BJ (cell line): ENCODE measurements around the gene SCIN. TPM values are rescaled to one million over a fixed set of nuclear protein-coding genes. Genes with fewer than 3 reads are reported as not detected.

Experiments used
- CTCF ChIA-PET: fragments of 350-600 bp; formaldehyde crosslinking; extraction: SDS; loops from one replicate; lab custom pipeline; 2021; ENCODE audit warnings: antibody characterized with exemption, inconsistent platforms; lab: Yijun Ruan, JAX
- POLR2A ChIA-PET: fragments of 300-600 bp; sonication (Branson Sonifier 250); formaldehyde crosslinking; extraction: SDS; loops from one replicate; lab custom pipeline; 2021; ENCODE audit warnings: antibody characterized with exemption; lab: Charles Lee
- DNase-seq: peaks from one replicate; pipeline ENCODE4 v3.0.0-alpha.2; 2011; ENCODE audit warnings: low read depth
- H3K27me3 ChIP-seq: 2 replicates; pipeline ENCODE4 v1.6.0; 2011; ENCODE audit warnings: low read length; ENCODE audit not compliant: control insufficient read depth, insufficient read depth
- H3K36me3 ChIP-seq: 2 replicates; pipeline ENCODE4 v1.5.1; 2011; ENCODE audit warnings: low read length; ENCODE audit not compliant: control insufficient read depth, insufficient read depth
- H3K4me3 ChIP-seq: 2 replicates; pipeline ENCODE4 v1.5.1; 2011; ENCODE audit warnings: low read depth, mild to moderate bottlenecking, control low read depth, low read length
- CTCF ChIP-seq: IDR thresholded peaks from 2 replicates; pipeline ENCODE4 v1.5.1; 2011; ENCODE audit warnings: low read depth, mild to moderate bottlenecking, control low read depth, inconsistent platforms, low read length, moderate library complexity; ENCODE audit not compliant: insufficient read depth
- polyA plus RNA-seq: library from polyadenylated mRNA; depleted of rRNA; stranded (reverse); fragments of >200 nt; gene quantifications from 2 replicates; pipeline ENCODE4 v1.2.3, GENCODE V29; 2011

The SCIN gene
- polyA plus RNA-seq, 1 experiment = 0.06 TPM

GRCh38 chr7:12567015-12567414 lies 3.5 kb upstream of the SCIN start:
- no peak for TF ChIP-seq CTCF
- ChIA-PET CTCF (no interaction called here), POLR2A (no interaction called here)
- no peak for DNase-seq
- Histone ChIP-seq H3K27me3 (peaks cover 7% of the 10 kb centered on the region), H3K4me3 (no peak overlapping the region), H3K36me3 (no peaks in the 10 kb centered on the region)

GRCh38 chr7:12569673-12570072 lies 847 bp upstream of the SCIN start:
- Histone ChIP-seq H3K27me3 (peaks cover 7% of the 10 kb centered on the region), H3K36me3 (no peaks in the 10 kb centered on the region), H3K4me3 (no peak overlapping the region)
- POLR2A ChIA-PET = no interaction called here
- CTCF ChIA-PET = interaction anchor here (0.7 kb wide), 1 partner anchor 12 kb away, joined by 3 read pairs; no protein-coding TSS in a partner anchor
- DNase-seq = no peak
- no peak for TF ChIP-seq CTCF

GRCh38 chr7:12570168-12570533 lies 369 bp upstream of the SCIN start:
- DNase-seq = no peak
- ChIA-PET POLR2A (no interaction called here), CTCF (interaction anchor here (0.7 kb wide), 1 partner anchor 12 kb away, joined by 3 read pairs; no protein-coding TSS in a partner anchor)

GRCh38 chr7:12571691-12572090 lies 1.2 kb downstream of the SCIN start:
- ChIA-PET POLR2A (no interaction called here), CTCF (interaction anchor here (1.2 kb wide), 1 partner anchor 9 kb away, joined by 3 read pairs; no protein-coding TSS in a partner anchor)
- H3K27me3 ChIP-seq = peaks cover 7% of the 10 kb centered on the region
- H3K4me3 ChIP-seq = no peak overlapping the region
- TF ChIP-seq CTCF = no peak
- H3K36me3 ChIP-seq = no peaks in the 10 kb centered on the region
- no peak for DNase-seq

More at GRCh38 chr7:12570168-12570533, 369 bp upstream of the SCIN start:
- Histone ChIP-seq H3K4me3 (peak overlapping the region; percentile 28), H3K36me3 (no peaks in the 10 kb centered on the region), H3K27me3 (peaks cover 7% of the 10 kb centered on the region)
- TF ChIP-seq CTCF = no peak

GRCh38 chr7:12572941-12573575 lies 2.5 kb downstream of the SCIN start:
- ChIA-PET CTCF (no interaction called here), POLR2A (no interaction called here)
- H3K36me3 ChIP-seq = no peaks in the 10 kb centered on the region
- peaks cover 7% of the 10 kb centered on the region for H3K27me3 ChIP-seq
- no peak for DNase-seq
- no peak for TF ChIP-seq CTCF
- no peak overlapping the region for H3K4me3 ChIP-seq
